Tibial nerve (tissue), 4 donors: ENCODE measurements around the gene KRTAP5-6.

Experiments
- CTCF ChIP-seq, 5 experiments: fragments of 200-600 bp in 3 of 5; fragments of 450-650 bp in 2 of 5; sonication (generic) in 3 of 5; IDR thresholded peaks; one replicate each; pipeline ENCODE4 v1.5.1; 2016 to 2019; ENCODE audit warnings: antibody characterized with exemption in 5 of 5, mild to moderate bottlenecking in 3 of 5, moderate library complexity in 2 of 5
- EP300 ChIP-seq, 2 donors: sonication (generic); formaldehyde crosslinking; IDR thresholded peaks; one replicate each; pipeline ENCODE4 v1.6.1; 2017; ENCODE audit warnings: antibody characterized with exemption in 2 of 2, mild to moderate bottlenecking in 1 of 2

DNA sequence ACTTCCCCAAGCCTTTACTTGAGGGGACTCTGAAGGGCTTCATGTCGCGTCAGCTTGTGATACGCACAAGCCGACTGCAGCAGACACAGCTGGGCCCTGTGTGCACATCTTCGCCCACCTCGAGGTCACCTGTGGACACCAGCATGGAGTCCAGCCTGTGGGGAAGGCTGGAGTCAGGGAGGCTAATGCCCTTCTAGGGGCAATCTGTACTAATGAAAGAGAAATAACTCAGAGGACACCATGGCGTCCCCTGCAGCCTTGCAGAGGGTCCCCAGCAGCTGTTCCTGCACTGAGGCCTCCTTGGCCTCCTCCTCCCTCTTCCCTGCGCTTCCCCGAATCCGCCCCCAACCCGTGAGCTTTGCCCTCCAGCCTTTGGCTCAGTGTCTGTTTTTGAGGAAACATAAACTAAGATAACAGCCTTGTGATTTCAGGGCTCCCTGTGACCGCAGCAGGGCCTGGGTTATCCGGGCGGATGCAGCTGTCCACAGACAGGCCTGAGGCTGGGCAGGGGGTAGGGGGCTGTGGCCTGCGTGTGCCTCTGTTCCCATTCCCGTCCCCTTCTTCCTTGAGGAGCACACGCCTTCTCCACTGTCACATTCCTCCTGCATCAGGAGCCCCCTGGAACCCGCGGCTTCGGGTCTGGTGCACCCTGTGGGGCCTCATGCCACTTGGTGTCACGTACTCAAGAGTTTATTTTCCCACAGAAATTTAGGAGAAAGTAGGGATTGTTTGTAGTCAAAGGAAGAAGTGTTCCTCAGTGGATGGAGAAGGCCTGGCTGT, 42.4 kb upstream of the KRTAP5-6 start:
- TF ChIP-seq CTCF (IDR thresholded peaks at IDR 0.05) (no peak), EP300 (IDR thresholded peaks at IDR 0.05) (no peak)
